TTC549 (cell line): ENCODE results near the gene PKD2L2.
"Not testable (repeated sequence)": the region's sequence is repeated elsewhere in the genome, so short reads cannot be mapped to it uniquely, and the experiment has no call there.

ENCODE experiments used
- FAIRE-seq: peaks from 2 replicates; lab custom pipeline; 2012; peaks lifted over from hg19 to GRCh38; lab: Jason Lieb, UNC

PKD2L2 gene

GRCh38 chr5:137888466-137888862 is 793 bp upstream of the PKD2L2 start:
- FAIRE-seq = no peak

- no peak for FAIRE-seq
Observed at GRCh38 chr5:137890845-137891244, 1.6 kb downstream of the PKD2L2 start.

GRCh38 chr5:137891849-137892248 is 2.6 kb downstream of the PKD2L2 start:
- FAIRE-seq = no peak

- no peak for FAIRE-seq
Observed at GRCh38 chr5:137894586-137894985, 5.3 kb downstream of the PKD2L2 start.

- FAIRE-seq = no peak
Observed at GRCh38 chr5:137896560-137896959, 7.3 kb downstream of the PKD2L2 start.

GRCh38 chr5:137899493-137899892 is 10.2 kb downstream of the PKD2L2 start:
- FAIRE-seq = no peak

GRCh38 chr5:137901011-137901817 is 12.0 kb downstream of the PKD2L2 start:
- no peak for FAIRE-seq

GRCh38 chr5:137902408-137903133 is 13.3 kb downstream of the PKD2L2 start:
- no peak for FAIRE-seq

GRCh38 chr5:137914758-137915157 is 25.5 kb downstream of the PKD2L2 start:
- FAIRE-seq = peak; percentile 7

- no peak for FAIRE-seq
Observed at GRCh38 chr5:137916923-137917322, 27.7 kb downstream of the PKD2L2 start.

GRCh38 chr5:137921931-137922330 is 32.7 kb downstream of the PKD2L2 start:
- FAIRE-seq = no peak

- peak; percentile 89 for FAIRE-seq
Observed at GRCh38 chr5:137923856-137924255, 34.6 kb downstream of the PKD2L2 start.

GRCh38 chr5:137932800-137933199 is 43.5 kb downstream of the PKD2L2 start:
- FAIRE-seq = no peak

- no peak for FAIRE-seq
Observed at GRCh38 chr5:137933491-137933911, 44.2 kb downstream of the PKD2L2 start.

GRCh38 chr5:137935190-137935589 is 45.9 kb downstream of the PKD2L2 start:
- FAIRE-seq = no peak

GRCh38 chr5:137935694-137936093 is 46.4 kb downstream of the PKD2L2 start:
- no peak for FAIRE-seq

GRCh38 chr5:137937994-137938750 is 48.9 kb downstream of the PKD2L2 start:
- no peak for FAIRE-seq

- no peak for FAIRE-seq
Observed at GRCh38 chr5:137938751-137939143, 49.5 kb downstream of the PKD2L2 start.

GRCh38 chr5:137939331-137939730 is 50.1 kb downstream of the PKD2L2 start:
- no peak for FAIRE-seq

- FAIRE-seq = not testable (repeated sequence)
Observed at GRCh38 chr5:137944280-137944679, 55.0 kb downstream of the PKD2L2 start.

GRCh38 chr5:137945825-137946224 is 56.6 kb downstream of the PKD2L2 start:
- FAIRE-seq = no peak

- no peak for FAIRE-seq
Observed at GRCh38 chr5:137954131-137954879, 65.0 kb downstream of the PKD2L2 start.
